GM19193 (cell line): ENCODE results near the gene SLC25A24.

Experiments
- POLR2A ChIP-seq: IDR thresholded peaks from 4 replicates; pipeline ENCODE4 v1.6.1; 2011; ENCODE audit not compliant: insufficient read depth, insufficient read length; ENCODE audit errors: extremely low read depth

The SLC25A24 gene

GRCh38 chr1:108097018-108097417 lies 103.1 kb downstream of the SLC25A24 start:
- TF ChIP-seq POLR2A: no peak

- TF ChIP-seq POLR2A: no peak
These were observed 104.1 kb downstream of the SLC25A24 start for GRCh38 chr1:108096089-108096488.

- no peak for TF ChIP-seq POLR2A
These were observed 110.7 kb downstream of the SLC25A24 start for GRCh38 chr1:108089477-108089876.

DNA sequence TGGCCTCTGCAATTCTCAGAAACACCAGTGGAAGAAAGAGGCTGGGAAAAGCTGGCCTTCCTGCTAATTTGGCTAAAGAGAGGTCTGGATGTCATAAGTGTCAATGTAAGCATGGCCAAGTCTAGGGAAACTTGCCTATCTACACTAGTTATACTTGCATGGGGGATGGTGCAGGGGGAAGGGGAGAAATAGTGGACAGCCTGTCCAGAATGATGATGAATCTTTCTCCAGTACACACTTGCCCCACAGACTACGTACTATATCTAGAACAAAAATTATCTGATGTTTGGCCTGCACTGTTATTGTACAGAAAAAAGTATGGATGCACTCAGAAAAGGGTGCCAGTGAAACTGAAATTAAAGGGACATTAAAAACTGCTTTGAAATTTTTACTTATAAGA lies 114.5 kb downstream of the SLC25A24 start:
- TF ChIP-seq POLR2A: no peak

- TF ChIP-seq POLR2A: no peak
These were observed 115.2 kb downstream of the SLC25A24 start for GRCh38 chr1:108084866-108085477.
